Activated CD4-positive, alpha-beta T cell treated with anti-CD3 and anti-CD28 coated beads, Interleukin-2, amount 10 ng/mL, durations not matched to agents 24 days and 14 days (primary cell): ENCODE measurements around the gene C1R. TPM values are rescaled to one million over a fixed set of nuclear protein-coding genes. Genes with fewer than 3 reads are reported as not detected.
"Not testable (repeated sequence)": the region's sequence is repeated elsewhere in the genome, so short reads cannot be mapped to it uniquely, and the experiment has no call there.

Source experiments
- DNase-seq: peaks from one replicate; pipeline ENCODE4 v3.0.0; 2022
- H3K27ac Mint-ChIP-seq: one replicate; pipeline ENCODE4 v1.8.0; 2022; ENCODE audit warnings: mild to moderate bottlenecking, mixed read lengths
- H3K27me3 Mint-ChIP-seq: one replicate; pipeline ENCODE4 v1.8.0; 2022; ENCODE audit warnings: mixed read lengths
- H3K36me3 Mint-ChIP-seq: one replicate; pipeline ENCODE4 v1.8.0; 2022; ENCODE audit warnings: low read depth, mild to moderate bottlenecking, mixed read lengths
- H3K4me1 Mint-ChIP-seq: one replicate; pipeline ENCODE4 v1.8.0; 2021; ENCODE audit warnings: mixed read lengths
- H3K4me3 Mint-ChIP-seq: one replicate; pipeline ENCODE4 v1.8.0; 2022; ENCODE audit warnings: mild to moderate bottlenecking, moderate library complexity, mixed read lengths
- H3K9me3 Mint-ChIP-seq: one replicate; pipeline ENCODE4 v1.8.0; 2021; ENCODE audit warnings: mixed read lengths
- intact Hi-C: fragments of 100-400 bp; cut with micrococcal nuclease; formaldehyde crosslinking; loops from one replicate; pipeline ENCODE4 v1.15.1; 2023
- total RNA-seq: library from RNA; stranded (reverse); gene quantifications from 2 replicates; pipeline ENCODE4 v1.2.3, GENCODE V29; 2022

The C1R gene
- total RNA-seq, 1 donor from 2014 or later = 2.5 TPM

DNA sequence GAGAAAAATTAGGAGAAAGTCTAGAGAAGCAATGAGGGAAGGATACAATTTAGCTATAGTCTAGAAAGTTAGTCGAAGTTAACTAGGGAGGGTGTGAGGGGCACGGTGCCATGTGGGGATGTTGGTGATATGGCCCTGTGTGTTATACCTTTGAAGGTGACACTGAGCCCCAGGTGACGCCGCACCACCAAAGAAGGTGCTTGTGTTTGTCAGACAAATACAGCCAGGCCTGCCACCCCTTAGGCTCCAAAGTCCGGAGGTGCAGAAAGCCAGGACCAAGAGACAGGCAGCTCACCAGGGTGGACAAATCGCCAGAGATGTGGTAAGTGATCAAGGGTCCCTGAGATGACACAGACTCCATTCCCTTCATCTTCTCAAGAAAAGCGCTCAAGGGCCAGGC, 30.6 kb downstream of the C1R start:
- DNase-seq = no peak
- Mint-ChIP-seq H3K27me3 (peaks cover 16% of the 10 kb centered on the region), H3K9me3 (no peaks in the 10 kb centered on the region), H3K4me3 (no peak overlapping the region), H3K4me1 (no peaks in the 10 kb centered on the region), H3K27ac (no peak overlapping the region), H3K36me3 (no peaks in the 10 kb centered on the region)
- intact Hi-C loops = no loop called here

GRCh38 chr12:7061138-7061537, 31.1 kb downstream of the C1R start:
- Mint-ChIP-seq H3K36me3 (no peaks in the 10 kb centered on the region), H3K4me1 (no peaks in the 10 kb centered on the region), H3K27me3 (peaks cover 19% of the 10 kb centered on the region), H3K9me3 (no peaks in the 10 kb centered on the region), H3K27ac (no peak overlapping the region), H3K4me3 (no peak overlapping the region)
- no peak for DNase-seq
- intact Hi-C loops = no loop called here

GRCh38 chr12:7060353-7060954, 31.8 kb downstream of the C1R start, which contains the start of gene C1S:
TSS of gene C1S (plus strand) at chr12:7060718. CDS start at chr12:7061913, 1,195 bp downstream.
- Mint-ChIP-seq H3K36me3 (no peaks in the 10 kb centered on the region), H3K9me3 (no peaks in the 10 kb centered on the region), H3K27me3 (peaks cover 19% of the 10 kb centered on the region), H3K4me1 (no peaks in the 10 kb centered on the region), H3K4me3 (no peak within 1 kb of the TSS), H3K27ac (no peak within 1 kb of the TSS)
- intact Hi-C loops = no loop called here
- no peak for DNase-seq

DNA sequence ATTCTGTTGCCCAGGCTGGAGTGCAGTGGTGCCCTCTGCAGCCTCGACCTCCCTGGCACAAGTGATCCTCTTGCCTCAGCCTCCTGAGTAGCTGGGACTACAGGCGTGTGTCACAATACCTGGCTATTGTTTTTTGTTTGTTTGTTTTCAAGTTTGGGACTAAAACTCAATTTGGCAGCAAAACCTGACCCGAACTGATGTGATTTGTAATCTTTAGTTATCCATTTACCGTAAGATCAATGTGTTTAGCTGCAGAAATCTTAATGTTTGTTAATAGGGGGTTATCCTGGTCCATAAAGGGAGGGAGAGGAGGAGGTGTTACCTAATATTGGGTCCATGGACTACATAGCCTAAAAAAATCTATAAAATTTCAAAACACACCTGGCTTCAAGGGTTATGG, 32.5 kb downstream of the C1R start:
- Mint-ChIP-seq H3K4me1 (no peaks in the 10 kb centered on the region), H3K36me3 (no peaks in the 10 kb centered on the region), H3K27ac (no peak overlapping the region), H3K27me3 (peaks cover 25% of the 10 kb centered on the region), H3K9me3 (no peaks in the 10 kb centered on the region), H3K4me3 (no peak overlapping the region)
- no peak for DNase-seq
- intact Hi-C loops = no loop called here

DNA sequence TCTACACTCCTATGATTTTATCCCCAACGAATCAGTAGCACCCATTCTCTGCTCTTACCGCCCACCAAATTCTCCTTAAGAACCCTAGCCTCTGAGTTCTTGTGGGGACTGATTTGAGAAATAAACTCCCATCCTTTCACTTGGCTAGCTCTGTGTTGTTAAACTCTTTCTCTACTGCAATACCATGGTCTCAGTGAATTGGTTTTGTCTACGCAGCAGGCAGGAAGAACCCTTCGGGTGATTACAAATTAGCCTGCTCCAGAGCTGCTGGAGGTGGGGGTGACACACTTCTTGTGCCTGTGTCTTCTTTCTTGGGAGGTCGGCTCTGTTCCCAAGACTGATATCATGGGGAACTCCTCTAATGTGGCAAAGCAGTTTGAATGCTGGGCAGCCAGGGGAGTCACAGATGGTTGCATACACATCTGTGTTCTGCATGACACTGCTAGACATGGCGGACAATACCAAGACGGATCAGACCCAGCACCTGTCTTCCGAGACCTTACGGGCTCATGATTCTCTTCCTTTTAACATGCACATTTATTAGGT, 33.3 kb downstream of the C1R start:
- H3K27me3 Mint-ChIP-seq = peaks cover 28% of the 10 kb centered on the region
- intact Hi-C loops = no loop called here
- no peak overlapping the region for H3K27ac Mint-ChIP-seq
- H3K4me1 Mint-ChIP-seq = no peaks in the 10 kb centered on the region
- no peak overlapping the region for H3K4me3 Mint-ChIP-seq
- DNase-seq = no peak
- no peaks in the 10 kb centered on the region for H3K9me3 Mint-ChIP-seq
- H3K36me3 Mint-ChIP-seq = no peaks in the 10 kb centered on the region

DNA sequence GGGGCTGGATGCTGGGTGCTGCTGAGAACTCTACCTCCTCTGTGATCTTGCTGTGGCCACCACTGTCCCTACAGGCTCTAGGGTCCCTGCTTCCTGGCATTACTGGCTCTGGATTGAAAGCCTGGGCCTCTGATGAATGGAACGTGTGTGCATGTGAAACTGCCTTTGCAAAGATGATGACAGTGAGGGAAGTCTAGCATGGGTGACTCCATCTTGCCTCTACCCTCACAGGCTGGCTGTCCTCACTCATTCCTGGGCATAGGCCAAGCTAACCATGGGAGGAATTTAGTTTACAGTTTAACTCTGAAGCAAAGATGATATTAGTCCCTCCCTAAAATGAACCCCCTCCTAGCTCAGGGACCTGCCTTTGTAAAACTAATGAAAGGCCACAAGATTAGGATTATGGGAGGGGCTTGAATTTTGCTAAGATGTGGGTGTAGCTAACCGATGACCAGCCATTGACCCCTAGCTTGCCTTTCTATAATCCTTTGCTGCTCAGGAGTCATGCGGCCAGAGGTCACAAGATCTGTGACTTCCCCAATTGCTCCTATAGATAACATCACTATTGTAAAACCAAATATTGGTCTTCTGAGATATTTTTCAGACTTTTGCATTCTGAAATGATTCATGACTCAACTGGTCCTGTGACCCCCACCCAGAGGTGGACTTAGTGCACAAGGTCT, 33.9 kb downstream of the C1R start:
- Mint-ChIP-seq H3K36me3 (no peaks in the 10 kb centered on the region), H3K27me3 (peaks cover 30% of the 10 kb centered on the region), H3K4me3 (no peak overlapping the region), H3K27ac (no peak overlapping the region), H3K4me1 (no peaks in the 10 kb centered on the region), H3K9me3 (no peaks in the 10 kb centered on the region)
- no peak for DNase-seq
- intact Hi-C loops = no loop called here

DNA sequence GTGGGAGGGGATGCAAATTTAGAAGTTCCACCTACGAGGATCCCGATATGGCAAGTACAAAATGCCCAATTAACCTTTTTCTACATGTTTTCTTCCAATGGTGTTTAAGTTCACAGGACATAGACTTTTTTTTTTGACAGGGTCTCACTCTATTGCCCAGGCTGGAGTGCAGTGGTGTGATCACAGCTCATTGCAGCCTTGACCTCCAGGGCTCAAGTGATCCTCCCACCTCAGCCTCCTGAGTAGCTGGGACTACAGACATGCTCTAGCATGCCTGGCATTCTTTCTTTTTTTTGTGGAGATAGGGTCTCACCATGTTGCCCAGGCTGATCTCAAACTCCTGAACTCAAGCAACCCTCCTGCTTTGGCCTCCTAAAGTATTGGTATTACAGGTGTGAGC, 36.5 kb downstream of the C1R start:
- H3K27ac Mint-ChIP-seq, DNase-seq, H3K4me1 Mint-ChIP-seq, H3K4me3 Mint-ChIP-seq, H3K36me3 Mint-ChIP-seq, H3K9me3 Mint-ChIP-seq, intact Hi-C loops: not testable (repeated sequence)
- H3K27me3 Mint-ChIP-seq = peaks cover 49% of the 10 kb centered on the region

DNA sequence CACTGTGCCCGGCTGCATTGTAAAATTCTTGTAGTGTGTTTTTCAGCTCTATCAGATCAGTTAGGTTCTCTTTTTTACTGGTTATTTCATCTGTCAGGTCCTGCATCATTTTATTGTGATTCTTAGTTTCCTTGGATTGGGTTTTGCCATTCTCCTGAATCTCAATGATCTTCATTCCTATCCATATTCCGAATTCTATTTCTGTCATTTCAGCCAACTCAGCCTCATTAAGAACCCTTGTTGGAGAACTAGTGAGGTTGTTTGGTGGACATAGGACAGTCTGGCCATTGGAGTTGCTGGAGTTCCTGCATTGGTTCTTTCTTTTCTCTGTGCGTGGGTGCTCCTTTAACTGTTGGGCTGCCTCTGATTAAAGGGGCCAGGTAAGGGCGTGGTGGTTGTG, 37.3 kb downstream of the C1R start:
- H3K27me3 Mint-ChIP-seq = peaks cover 53% of the 10 kb centered on the region
- H3K4me3 Mint-ChIP-seq = no peak overlapping the region
- H3K4me1 Mint-ChIP-seq = no peaks in the 10 kb centered on the region
- intact Hi-C loops = no loop called here
- no peaks in the 10 kb centered on the region for H3K9me3 Mint-ChIP-seq
- no peak overlapping the region for H3K27ac Mint-ChIP-seq
- H3K36me3 Mint-ChIP-seq = no peaks in the 10 kb centered on the region
- DNase-seq = no peak

GRCh38 chr12:7049973-7050372, 42.3 kb downstream of the C1R start:
- not testable (repeated sequence) for H3K4me1 Mint-ChIP-seq, H3K36me3 Mint-ChIP-seq, H3K4me3 Mint-ChIP-seq, DNase-seq, H3K9me3 Mint-ChIP-seq, H3K27ac Mint-ChIP-seq
- intact Hi-C loops = loop anchor here (10.0 kb wide), 1 partner anchor 45 kb away; the partner anchor contains the start of gene C1R
- peaks cover 31% of the 10 kb centered on the region for H3K27me3 Mint-ChIP-seq

GRCh38 chr12:7049445-7049951, 42.7 kb downstream of the C1R start:
- H3K36me3 Mint-ChIP-seq, DNase-seq, H3K4me3 Mint-ChIP-seq, H3K27ac Mint-ChIP-seq, H3K9me3 Mint-ChIP-seq, H3K4me1 Mint-ChIP-seq: not testable (repeated sequence)
- intact Hi-C loops = loop anchor here (10.0 kb wide), 1 partner anchor 45 kb away; the partner anchor contains the start of gene C1R
- peaks cover 29% of the 10 kb centered on the region for H3K27me3 Mint-ChIP-seq

DNA sequence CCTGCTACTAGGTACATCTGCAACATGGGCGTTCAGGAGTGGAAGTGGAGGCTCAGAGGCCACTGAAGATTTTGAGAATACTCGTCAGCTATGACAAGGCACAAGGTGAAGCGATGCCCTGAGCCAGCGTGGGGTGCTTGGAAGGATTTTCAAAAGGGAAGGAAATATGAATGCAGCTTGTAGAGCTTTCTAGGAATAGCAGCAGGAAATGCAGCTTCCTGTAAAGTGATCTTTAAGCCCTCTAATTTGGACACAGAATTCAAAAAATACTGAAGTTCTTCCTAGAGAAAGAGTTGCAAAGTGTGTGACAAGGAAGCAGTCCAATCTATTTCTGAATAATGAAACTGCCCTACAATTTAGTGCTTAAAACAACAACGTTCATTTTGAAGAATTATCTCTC, 44.9 kb downstream of the C1R start:
- Mint-ChIP-seq H3K9me3 (no peaks in the 10 kb centered on the region), H3K4me1 (peaks cover 8% of the 10 kb centered on the region), H3K36me3 (no peaks in the 10 kb centered on the region), H3K27ac (peak overlapping the region; percentile 5), H3K27me3 (peaks cover 16% of the 10 kb centered on the region), H3K4me3 (peak overlapping the region; percentile 3)
- intact Hi-C loops = loop anchor here (10.0 kb wide), 1 partner anchor 47 kb away; the partner anchor contains the start of gene C1R
- DNase-seq = no peak

- H3K27me3 Mint-ChIP-seq = peaks cover 12% of the 10 kb centered on the region
- intact Hi-C loops = loop anchor here (10.0 kb wide), 1 partner anchor 48 kb away; the partner anchor contains the start of gene C1R
- H3K9me3 Mint-ChIP-seq = no peaks in the 10 kb centered on the region
- H3K4me3 Mint-ChIP-seq = no peak overlapping the region
- no peaks in the 10 kb centered on the region for H3K36me3 Mint-ChIP-seq
- no peak overlapping the region for H3K27ac Mint-ChIP-seq
- H3K4me1 Mint-ChIP-seq = peaks cover 8% of the 10 kb centered on the region
- no peak for DNase-seq
These were observed 45.7 kb downstream of the C1R start for GRCh38 chr12:7046383-7047105.

- Mint-ChIP-seq H3K4me3 (no peak overlapping the region), H3K36me3 (no peaks in the 10 kb centered on the region), H3K27me3 (peaks cover 7% of the 10 kb centered on the region), H3K27ac (no peak overlapping the region), H3K4me1 (peaks cover 8% of the 10 kb centered on the region), H3K9me3 (no peaks in the 10 kb centered on the region)
- intact Hi-C loops = loop anchor here (10.0 kb wide), 1 partner anchor 49 kb away; the partner anchor contains the start of gene C1R
- DNase-seq = no peak
These were observed 46.3 kb downstream of the C1R start for GRCh38 chr12:7045913-7046312.
